Gastrocnemius medialis (tissue), 4 donors: ENCODE results near the gene RPS15.

Experiments
- CTCF ChIP-seq, 5 experiments: fragments of 450-650 bp in 3 of 5; fragments of 200-600 bp in 2 of 5; sonication (generic) in 2 of 5; IDR thresholded peaks in 4 of 5; conservative IDR thresholded peaks in 1 of 5; 1 replicate in 4 of 5; 2 replicates in 1 of 5; pipeline ENCODE4 v1.5.1; 2016 to 2019; ENCODE audit warnings: antibody characterized with exemption in 5 of 5, mild to moderate bottlenecking in 3 of 5, moderate library complexity in 3 of 5
- POLR2A ChIP-seq, 2 donors: fragments of 450-650 bp; IDR thresholded peaks; one replicate each; pipeline ENCODE4 v1.6.1; 2017; ENCODE audit warnings: antibody characterized with exemption in 2 of 2, mild to moderate bottlenecking in 2 of 2, moderate library complexity in 2 of 2

GRCh38 chr19:1466018-1466460 is 27.8 kb downstream of the RPS15 start:
- TF ChIP-seq CTCF (IDR thresholded peaks at IDR 0.05 in 4 of 5, conservative IDR thresholded peaks at IDR 0.05 in 1 of 5) (no peak), POLR2A (IDR thresholded peaks at IDR 0.05) (no peak)
